ENCODE data around the gene SHB. TPM values are rescaled to one million over a fixed set of nuclear protein-coding genes. Genes with fewer than 3 reads are reported as not detected.

The SHB gene
- total RNA-seq, 2 experiments from 2014 or later, result 0.41 to 1.0 TPM

DNA sequence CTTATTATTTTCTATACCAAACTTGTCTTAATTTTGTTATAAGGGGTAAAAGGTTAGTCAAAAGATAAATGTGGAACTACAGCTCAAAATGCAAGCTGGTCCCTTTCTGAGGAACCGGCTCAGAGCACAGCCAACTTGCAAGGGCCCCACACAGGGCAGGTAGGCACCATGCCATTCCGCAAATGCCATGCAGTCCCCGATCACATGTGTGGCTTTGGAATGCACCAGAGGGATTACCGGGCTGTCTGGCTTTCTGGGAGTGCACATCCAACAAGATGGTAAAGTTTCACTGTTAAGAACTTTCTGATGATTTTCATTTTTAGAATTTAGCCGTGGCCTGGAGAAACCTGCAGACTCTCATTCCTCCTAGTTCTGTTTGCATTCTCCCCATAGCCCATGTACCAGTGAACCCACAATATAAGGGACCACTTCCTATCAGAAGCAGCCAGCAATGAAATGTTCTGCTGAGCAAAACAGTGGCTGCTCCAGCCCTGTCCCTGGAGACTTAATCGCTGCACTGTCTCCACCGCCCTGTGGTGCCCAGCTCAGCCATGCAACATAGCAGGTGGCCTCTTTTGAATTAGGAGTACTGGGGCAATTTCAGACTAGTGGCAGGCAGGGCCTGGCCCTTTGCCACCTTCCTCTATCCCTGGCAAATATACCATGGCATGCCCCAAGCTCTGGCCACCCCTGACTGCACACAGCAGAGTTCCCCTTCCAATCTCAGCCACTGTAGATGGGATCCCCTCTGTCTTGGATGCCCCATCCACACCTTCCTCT is 11.4 kb downstream of the SHB start:
- intact Hi-C loops (cut with micrococcal nuclease; ENCODE audit: unreplicated experiment), result no loop called here
- no peaks in the 10 kb centered on the region for H3K4me1 ChIP-seq (ENCODE audit: insufficient read depth, low read length, poor library complexity, severe bottlenecking)
- POLR2A ChIA-PET, result interaction anchor here (0.6 kb wide), 2 partner anchors 30 to 527 kb away, joined by 3 to 8 read pairs; no protein-coding TSS in a partner anchor
- no peak overlapping the region for H3K4me3 ChIP-seq (ENCODE audit: low read depth, low read length, poor library complexity, severe bottlenecking)
- no peak for DNase-seq (ENCODE audit: low spot score)
- H3K36me3 ChIP-seq (ENCODE audit: insufficient read depth, low read length), result no peaks in the 10 kb centered on the region
- no peaks in the 10 kb centered on the region for H3K9me2 ChIP-seq (ENCODE audit: insufficient read depth, low read length)
- no TSS peak for BruUV-seq (replicated peaks)
- no peak overlapping the region for H3K27ac ChIP-seq (ENCODE audit: low read depth, low read length, poor library complexity, severe bottlenecking)
- H4K20me1 ChIP-seq (ENCODE audit: insufficient read depth, low read length), result no peaks in the 10 kb centered on the region; the same call in 1 of the 2 replicates
- TF ChIP-seq CTCF (conservative IDR thresholded peaks at IDR 0.05; ENCODE audit: low read length), result no peak
- no peak for TF ChIP-seq EZH2phosphoT487 (IDR thresholded peaks at IDR 0.05; ENCODE audit: borderline replicate concordance, low read depth, low read length)
- H3K79me2 ChIP-seq (ENCODE audit: insufficient read depth, low read depth, low read length), result no peaks in the 10 kb centered on the region
- CTCF ChIA-PET (ENCODE audit: unreplicated experiment), result no interaction called here
- H3K4me2 ChIP-seq (ENCODE audit: low read length), result no peak overlapping the region
- no peak overlapping the region for H2AFZ ChIP-seq (ENCODE audit: low read length)
- H3K9me3 ChIP-seq (ENCODE audit: low read length), result no peaks in the 10 kb centered on the region

DNA sequence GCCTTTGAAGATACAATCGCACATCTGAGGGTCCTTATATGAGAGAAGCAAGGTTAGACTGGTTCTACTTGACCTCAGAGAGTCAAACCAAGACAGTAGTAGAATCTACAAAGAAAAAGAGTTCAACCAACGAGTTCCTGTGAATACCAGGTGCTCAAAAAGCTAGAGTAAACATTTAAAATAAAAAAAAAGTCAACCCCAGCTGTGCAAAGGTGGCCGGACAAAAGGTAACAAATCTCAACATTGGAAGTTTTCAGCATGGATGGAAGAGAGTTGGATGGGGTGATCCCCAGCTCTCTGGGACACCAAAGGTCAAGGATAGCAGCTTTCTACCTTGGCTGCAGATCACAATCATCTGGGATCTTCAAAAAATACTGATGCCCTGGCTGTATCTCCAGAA is 14.4 kb downstream of the SHB start:
- H3K4me2 ChIP-seq (ENCODE audit: low read length), result no peak overlapping the region
- H3K9me2 ChIP-seq (ENCODE audit: insufficient read depth, low read length), result no peaks in the 10 kb centered on the region
- no peak overlapping the region for H2AFZ ChIP-seq (ENCODE audit: low read length)
- no peaks in the 10 kb centered on the region for H3K4me1 ChIP-seq (ENCODE audit: insufficient read depth, low read length, poor library complexity, severe bottlenecking)
- BruUV-seq (replicated peaks), result no TSS peak
- no peaks in the 10 kb centered on the region for H3K36me3 ChIP-seq (ENCODE audit: insufficient read depth, low read length)
- no peak for DNase-seq (ENCODE audit: low spot score)
- ChIA-PET CTCF (ENCODE audit: unreplicated experiment) (no interaction called here), POLR2A (no interaction called here)
- H3K4me3 ChIP-seq (ENCODE audit: low read depth, low read length, poor library complexity, severe bottlenecking), result no peak overlapping the region
- H3K9me3 ChIP-seq (ENCODE audit: low read length), result no peaks in the 10 kb centered on the region
- H3K79me2 ChIP-seq (ENCODE audit: insufficient read depth, low read depth, low read length), result no peaks in the 10 kb centered on the region
- intact Hi-C loops (cut with micrococcal nuclease; ENCODE audit: unreplicated experiment), result no loop called here
- H3K27ac ChIP-seq (ENCODE audit: low read depth, low read length, poor library complexity, severe bottlenecking), result no peak overlapping the region
- TF ChIP-seq EZH2phosphoT487 (IDR thresholded peaks at IDR 0.05; ENCODE audit: borderline replicate concordance, low read depth, low read length), result no peak
- TF ChIP-seq CTCF (conservative IDR thresholded peaks at IDR 0.05; ENCODE audit: low read length), result no peak
- no peaks in the 10 kb centered on the region; the same call in 1 of the 2 replicates for H4K20me1 ChIP-seq (ENCODE audit: insufficient read depth, low read length)
